ENCODE results near the gene PRKRA.

DNA sequence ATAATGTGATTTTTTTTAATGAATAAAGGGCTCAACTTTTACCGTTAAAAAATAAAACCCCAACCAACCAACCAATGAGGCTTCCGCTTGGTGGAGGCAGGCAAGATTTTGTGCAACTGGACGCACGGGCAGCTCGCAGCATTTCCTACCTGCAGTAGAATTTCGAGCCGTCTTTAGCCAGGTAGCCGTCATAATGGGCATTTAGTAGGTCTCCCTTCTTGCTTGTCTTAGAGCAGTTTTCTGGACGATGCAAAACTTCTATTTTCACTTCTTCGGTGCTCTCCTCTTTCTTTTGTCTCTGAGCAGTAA is 27.1 kb upstream of the PRKRA start:
- TF ChIP-seq ZNF274 (CRISPR knock-in tag; IDR thresholded peaks at IDR 0.05) (no peak), POLR2AphosphoS5 (IDR thresholded peaks at IDR 0.05; ENCODE audit: low read depth, low read length) (no peak), FOXA1 (IDR thresholded peaks at IDR 0.05) (no peak), FOXA1 (CRISPR knock-in tag; IDR thresholded peaks at IDR 0.05) (no peak), NKX3-1 (CRISPR knock-in tag; IDR thresholded peaks at IDR 0.05) (no peak)
- TF ChIP-seq, protein P1, sequence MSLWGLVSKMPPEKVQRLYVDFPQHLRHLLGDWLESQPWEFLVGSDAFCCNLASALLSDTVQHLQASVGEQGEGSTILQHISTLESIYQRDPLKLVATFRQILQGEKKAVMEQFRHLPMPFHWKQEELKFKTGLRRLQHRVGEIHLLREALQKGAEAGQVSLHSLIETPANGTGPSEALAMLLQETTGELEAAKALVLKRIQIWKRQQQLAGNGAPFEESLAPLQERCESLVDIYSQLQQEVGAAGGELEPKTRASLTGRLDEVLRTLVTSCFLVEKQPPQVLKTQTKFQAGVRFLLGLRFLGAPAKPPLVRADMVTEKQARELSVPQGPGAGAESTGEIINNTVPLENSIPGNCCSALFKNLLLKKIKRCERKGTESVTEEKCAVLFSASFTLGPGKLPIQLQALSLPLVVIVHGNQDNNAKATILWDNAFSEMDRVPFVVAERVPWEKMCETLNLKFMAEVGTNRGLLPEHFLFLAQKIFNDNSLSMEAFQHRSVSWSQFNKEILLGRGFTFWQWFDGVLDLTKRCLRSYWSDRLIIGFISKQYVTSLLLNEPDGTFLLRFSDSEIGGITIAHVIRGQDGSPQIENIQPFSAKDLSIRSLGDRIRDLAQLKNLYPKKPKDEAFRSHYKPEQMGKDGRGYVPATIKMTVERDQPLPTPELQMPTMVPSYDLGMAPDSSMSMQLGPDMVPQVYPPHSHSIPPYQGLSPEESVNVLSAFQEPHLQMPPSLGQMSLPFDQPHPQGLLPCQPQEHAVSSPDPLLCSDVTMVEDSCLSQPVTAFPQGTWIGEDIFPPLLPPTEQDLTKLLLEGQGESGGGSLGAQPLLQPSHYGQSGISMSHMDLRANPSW (CRISPR knock-in tag; IDR thresholded peaks at IDR 0.05; ENCODE audit: borderline replicate concordance) = no peak
- TF ChIP-seq, protein P2, sequence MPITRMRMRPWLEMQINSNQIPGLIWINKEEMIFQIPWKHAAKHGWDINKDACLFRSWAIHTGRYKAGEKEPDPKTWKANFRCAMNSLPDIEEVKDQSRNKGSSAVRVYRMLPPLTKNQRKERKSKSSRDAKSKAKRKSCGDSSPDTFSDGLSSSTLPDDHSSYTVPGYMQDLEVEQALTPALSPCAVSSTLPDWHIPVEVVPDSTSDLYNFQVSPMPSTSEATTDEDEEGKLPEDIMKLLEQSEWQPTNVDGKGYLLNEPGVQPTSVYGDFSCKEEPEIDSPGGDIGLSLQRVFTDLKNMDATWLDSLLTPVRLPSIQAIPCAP (CRISPR knock-in tag; IDR thresholded peaks at IDR 0.05; ENCODE audit: low read depth) = no peak
- TF ChIP-seq, protein P3, sequence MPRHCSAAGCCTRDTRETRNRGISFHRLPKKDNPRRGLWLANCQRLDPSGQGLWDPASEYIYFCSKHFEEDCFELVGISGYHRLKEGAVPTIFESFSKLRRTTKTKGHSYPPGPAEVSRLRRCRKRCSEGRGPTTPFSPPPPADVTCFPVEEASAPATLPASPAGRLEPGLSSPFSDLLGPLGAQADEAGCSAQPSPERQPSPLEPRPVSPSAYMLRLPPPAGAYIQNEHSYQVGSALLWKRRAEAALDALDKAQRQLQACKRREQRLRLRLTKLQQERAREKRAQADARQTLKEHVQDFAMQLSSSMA (CRISPR knock-in tag; IDR thresholded peaks at IDR 0.05) = no peak
